SK-N-SH treated with all-trans-retinoic acid at 6 μM for 48 hours (cell line): ENCODE measurements around the gene RSPO4.

Experiments used
- ARNTL ChIP-seq: fragments of 450-650 bp; formaldehyde crosslinking; IDR thresholded peaks from 2 replicates; pipeline ENCODE4 v1.5.0; 2020; ENCODE audit warnings: low read depth, mild to moderate bottlenecking, moderate library complexity, borderline replicate concordance
- ESRRG ChIP-seq: fragments of 250-450 bp; sonication (Bioruptor Pico); IDR thresholded peaks from 2 replicates; pipeline ENCODE4 v1.6.1; 2021; ENCODE audit warnings: mild to moderate bottlenecking
- PPARA ChIP-seq: fragments of 250-450 bp; sonication (Bioruptor Pico); IDR thresholded peaks from 2 replicates; pipeline ENCODE4 v1.5.0; 2020; ENCODE audit warnings: mild to moderate bottlenecking, borderline replicate concordance
- SNAI2 ChIP-seq: fragments of 250-450 bp; sonication (Bioruptor Pico); IDR thresholded peaks from 2 replicates; pipeline ENCODE4 v1.5.0; 2020; ENCODE audit warnings: mild to moderate bottlenecking, moderate library complexity
- TCF4 ChIP-seq: fragments of 250-450 bp; sonication (Bioruptor Pico); IDR thresholded peaks from 2 replicates; pipeline ENCODE4 v1.8.0; 2021; ENCODE audit warnings: mild to moderate bottlenecking, moderate library complexity, borderline replicate concordance
- TOX ChIP-seq: fragments of 250-450 bp; sonication (Bioruptor Pico); IDR thresholded peaks from 2 replicates; pipeline ENCODE4 v1.8.0; 2021; ENCODE audit warnings: mild to moderate bottlenecking, moderate library complexity, borderline replicate concordance
- ZC3H10 ChIP-seq: fragments of 250-450 bp; sonication (Bioruptor Pico); IDR thresholded peaks from 2 replicates; pipeline ENCODE4 v1.5.1; 2021; ENCODE audit warnings: mild to moderate bottlenecking, moderate library complexity
- ZFP3 ChIP-seq: fragments of 250-450 bp; sonication (Bioruptor Pico); IDR thresholded peaks from 2 replicates; pipeline ENCODE4 v1.5.0; 2020; ENCODE audit warnings: mild to moderate bottlenecking, moderate library complexity
- ZFP30 ChIP-seq: fragments of 450-650 bp; formaldehyde crosslinking; IDR thresholded peaks from 2 replicates; pipeline ENCODE4 v1.5.0; 2022; ENCODE audit warnings: mild to moderate bottlenecking, moderate library complexity
- ZNF565 ChIP-seq: fragments of 450-650 bp; formaldehyde crosslinking; conservative IDR thresholded peaks from 2 replicates; pipeline ENCODE4 v1.5.0; 2020; ENCODE audit warnings: low read depth, mild to moderate bottlenecking, moderate library complexity
- ZNF70 ChIP-seq: fragments of 450-650 bp; formaldehyde crosslinking; IDR thresholded peaks from 2 replicates; pipeline ENCODE4 v1.5.0; 2020; ENCODE audit warnings: mild to moderate bottlenecking, moderate library complexity
- TF ChIP-seq, protein P1 (sequence below): fragments of 250-450 bp; sonication (Bioruptor Pico); IDR thresholded peaks from 2 replicates; pipeline ENCODE4 v1.5.1; 2021; ENCODE audit warnings: mild to moderate bottlenecking, moderate library complexity
- TF ChIP-seq, protein P2 (sequence below): fragments of 250-450 bp; sonication (Bioruptor Pico); IDR thresholded peaks from 2 replicates; pipeline ENCODE4 v1.8.0; 2021; ENCODE audit warnings: low read depth, mild to moderate bottlenecking, moderate library complexity, borderline replicate concordance

DNA sequence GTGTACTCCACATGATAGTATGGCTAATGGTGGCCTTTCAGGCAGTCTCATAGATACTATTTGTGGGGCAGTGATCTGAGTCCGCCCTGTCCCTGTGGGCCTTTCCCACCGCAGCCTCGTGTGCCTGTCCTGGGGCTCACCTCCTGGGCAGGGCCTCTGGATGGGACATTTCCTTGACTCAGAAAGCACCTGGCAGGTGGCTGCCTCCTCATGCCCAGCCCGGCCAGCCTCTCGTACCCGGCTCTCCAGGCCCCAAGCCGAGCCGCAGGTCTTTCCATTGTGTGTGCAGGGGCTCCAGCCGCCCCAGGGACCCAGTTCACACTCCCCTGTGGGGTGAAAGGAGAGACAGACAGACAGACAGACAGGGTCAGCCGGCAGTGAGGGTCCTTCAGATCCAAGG, 38.3 kb downstream of the RSPO4 start:
- TF ChIP-seq PPARA (CRISPR knock-in tag), result no peak
- TF ChIP-seq, protein P1, sequence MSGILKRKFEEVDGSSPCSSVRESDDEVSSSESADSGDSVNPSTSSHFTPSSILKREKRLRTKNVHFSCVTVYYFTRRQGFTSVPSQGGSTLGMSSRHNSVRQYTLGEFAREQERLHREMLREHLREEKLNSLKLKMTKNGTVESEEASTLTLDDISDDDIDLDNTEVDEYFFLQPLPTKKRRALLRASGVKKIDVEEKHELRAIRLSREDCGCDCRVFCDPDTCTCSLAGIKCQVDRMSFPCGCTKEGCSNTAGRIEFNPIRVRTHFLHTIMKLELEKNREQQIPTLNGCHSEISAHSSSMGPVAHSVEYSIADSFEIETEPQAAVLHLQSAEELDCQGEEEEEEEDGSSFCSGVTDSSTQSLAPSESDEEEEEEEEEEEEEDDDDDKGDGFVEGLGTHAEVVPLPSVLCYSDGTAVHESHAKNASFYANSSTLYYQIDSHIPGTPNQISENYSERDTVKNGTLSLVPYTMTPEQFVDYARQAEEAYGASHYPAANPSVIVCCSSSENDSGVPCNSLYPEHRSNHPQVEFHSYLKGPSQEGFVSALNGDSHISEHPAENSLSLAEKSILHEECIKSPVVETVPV (CRISPR knock-in tag), result no peak
- no peak for TF ChIP-seq ZFP30
- no peak for TF ChIP-seq ZNF70 (CRISPR knock-in tag)
- TF ChIP-seq, protein P2, sequence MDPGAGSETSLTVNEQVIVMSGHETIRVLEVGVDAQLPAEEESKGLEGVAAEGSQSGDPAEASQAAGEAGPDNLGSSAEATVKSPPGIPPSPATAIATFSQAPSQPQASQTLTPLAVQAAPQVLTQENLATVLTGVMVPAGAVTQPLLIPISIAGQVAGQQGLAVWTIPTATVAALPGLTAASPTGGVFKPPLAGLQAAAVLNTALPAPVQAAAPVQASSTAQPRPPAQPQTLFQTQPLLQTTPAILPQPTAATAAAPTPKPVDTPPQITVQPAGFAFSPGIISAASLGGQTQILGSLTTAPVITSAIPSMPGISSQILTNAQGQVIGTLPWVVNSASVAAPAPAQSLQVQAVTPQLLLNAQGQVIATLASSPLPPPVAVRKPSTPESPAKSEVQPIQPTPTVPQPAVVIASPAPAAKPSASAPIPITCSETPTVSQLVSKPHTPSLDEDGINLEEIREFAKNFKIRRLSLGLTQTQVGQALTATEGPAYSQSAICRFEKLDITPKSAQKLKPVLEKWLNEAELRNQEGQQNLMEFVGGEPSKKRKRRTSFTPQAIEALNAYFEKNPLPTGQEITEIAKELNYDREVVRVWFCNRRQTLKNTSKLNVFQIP, result no peak
- no peak for TF ChIP-seq ZNF565 (CRISPR knock-in tag)
- no peak for TF ChIP-seq SNAI2 (CRISPR knock-in tag)
- no peak for TF ChIP-seq TOX (CRISPR knock-in tag)
- no peak for TF ChIP-seq ARNTL (CRISPR knock-in tag)
- TF ChIP-seq ZC3H10 (CRISPR knock-in tag), result no peak
- no peak for TF ChIP-seq ESRRG (CRISPR knock-in tag)
- no peak for TF ChIP-seq ZFP3 (CRISPR knock-in tag)
- no peak for TF ChIP-seq TCF4 (CRISPR knock-in tag)
